Measurements from ENCODE around the gene PLD3.

DNA sequence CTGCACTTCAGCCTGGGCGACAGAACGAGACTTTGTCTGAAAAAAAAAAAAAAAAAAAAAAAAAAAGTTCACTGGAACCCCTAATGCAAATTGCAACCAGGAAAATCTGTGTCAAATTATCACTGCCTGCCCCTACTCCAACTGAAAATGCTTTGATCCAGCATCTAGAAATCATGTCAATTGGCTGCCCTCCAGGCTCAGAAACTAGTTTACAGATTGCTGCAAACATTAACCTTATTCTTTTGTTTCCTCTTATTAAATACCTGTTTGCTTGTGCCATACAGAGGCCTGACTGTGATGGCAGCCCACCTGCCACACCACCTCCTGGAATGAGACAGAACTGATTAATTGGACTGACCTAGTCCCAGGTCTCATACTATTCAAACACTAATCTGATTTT lies 44.7 kb upstream of the PLD3 start:
- TF ChIP-seq, protein P1, sequence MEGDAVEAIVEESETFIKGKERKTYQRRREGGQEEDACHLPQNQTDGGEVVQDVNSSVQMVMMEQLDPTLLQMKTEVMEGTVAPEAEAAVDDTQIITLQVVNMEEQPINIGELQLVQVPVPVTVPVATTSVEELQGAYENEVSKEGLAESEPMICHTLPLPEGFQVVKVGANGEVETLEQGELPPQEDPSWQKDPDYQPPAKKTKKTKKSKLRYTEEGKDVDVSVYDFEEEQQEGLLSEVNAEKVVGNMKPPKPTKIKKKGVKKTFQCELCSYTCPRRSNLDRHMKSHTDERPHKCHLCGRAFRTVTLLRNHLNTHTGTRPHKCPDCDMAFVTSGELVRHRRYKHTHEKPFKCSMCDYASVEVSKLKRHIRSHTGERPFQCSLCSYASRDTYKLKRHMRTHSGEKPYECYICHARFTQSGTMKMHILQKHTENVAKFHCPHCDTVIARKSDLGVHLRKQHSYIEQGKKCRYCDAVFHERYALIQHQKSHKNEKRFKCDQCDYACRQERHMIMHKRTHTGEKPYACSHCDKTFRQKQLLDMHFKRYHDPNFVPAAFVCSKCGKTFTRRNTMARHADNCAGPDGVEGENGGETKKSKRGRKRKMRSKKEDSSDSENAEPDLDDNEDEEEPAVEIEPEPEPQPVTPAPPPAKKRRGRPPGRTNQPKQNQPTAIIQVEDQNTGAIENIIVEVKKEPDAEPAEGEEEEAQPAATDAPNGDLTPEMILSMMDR (conservative IDR thresholded peaks at IDR 0.05; ENCODE audit: low read length): no peak
- no peak for TF ChIP-seq EZH2phosphoT487 (IDR thresholded peaks at IDR 0.05; ENCODE audit: borderline replicate concordance)

Measured in Loucy (cell line).